ENCODE data around the gene IQGAP2. TPM values are rescaled to one million over a fixed set of nuclear protein-coding genes. Genes with fewer than 3 reads are reported as not detected.
"Not testable (repeated sequence)": the region's sequence is repeated elsewhere in the genome, so short reads cannot be mapped to it uniquely, and the experiment has no call there.

Gene IQGAP2
- total RNA-seq, 1 donor from 2014 or later = 0.16 TPM

- peak; percentile 79 for DNase-seq (ENCODE audit: low read depth)
These were observed 198.4 kb downstream of the IQGAP2 start for GRCh38 chr5:76601470-76601869.

- no peak for DNase-seq (ENCODE audit: low read depth)
These were observed 199.1 kb downstream of the IQGAP2 start for GRCh38 chr5:76602094-76602726.

GRCh38 chr5:76603991-76604390 is 200.9 kb downstream of the IQGAP2 start:
- DNase-seq (ENCODE audit: low read depth) = not testable (repeated sequence)

- peak; percentile 32 for DNase-seq (ENCODE audit: low read depth)
These were observed 201.8 kb downstream of the IQGAP2 start for GRCh38 chr5:76604838-76605237.

GRCh38 chr5:76606701-76607100 is 203.6 kb downstream of the IQGAP2 start:
- DNase-seq (ENCODE audit: low read depth) = no peak

GRCh38 chr5:76607353-76607871 is 204.3 kb downstream of the IQGAP2 start:
- no peak for DNase-seq (ENCODE audit: low read depth)

GRCh38 chr5:76608833-76609232 is 205.7 kb downstream of the IQGAP2 start:
- no peak for DNase-seq (ENCODE audit: low read depth)

- DNase-seq (ENCODE audit: low read depth) = no peak
These were observed 207.1 kb downstream of the IQGAP2 start for GRCh38 chr5:76610196-76610595.

- DNase-seq (ENCODE audit: low read depth) = no peak
These were observed 209.9 kb downstream of the IQGAP2 start for GRCh38 chr5:76612942-76613341.

GRCh38 chr5:76615759-76616158 is 212.7 kb downstream of the IQGAP2 start:
- no peak for DNase-seq (ENCODE audit: low read depth)

GRCh38 chr5:76616206-76616605 is 213.1 kb downstream of the IQGAP2 start:
- DNase-seq (ENCODE audit: low read depth) = no peak

GRCh38 chr5:76617229-76617628 is 214.1 kb downstream of the IQGAP2 start:
- no peak for DNase-seq (ENCODE audit: low read depth)

GRCh38 chr5:76617675-76618074 is 214.6 kb downstream of the IQGAP2 start:
- no peak for DNase-seq (ENCODE audit: low read depth)

GRCh38 chr5:76620166-76620565 is 217.1 kb downstream of the IQGAP2 start:
- no peak for DNase-seq (ENCODE audit: low read depth)

- no peak for DNase-seq (ENCODE audit: low read depth)
These were observed 219.0 kb downstream of the IQGAP2 start for GRCh38 chr5:76622076-76622475.

GRCh38 chr5:76622973-76623596 is 220.0 kb downstream of the IQGAP2 start, which contains the start of gene F2RL2:
F2RL2 (minus strand) TSS chr5:76623403; CDS start chr5:76623230, 173 bp downstream.
- DNase-seq (ENCODE audit: low read depth) = peak; percentile 36

GRCh38 chr5:76625087-76625815 is 222.2 kb downstream of the IQGAP2 start:
- no peak for DNase-seq (ENCODE audit: low read depth)

GRCh38 chr5:76626738-76627137 is 223.7 kb downstream of the IQGAP2 start:
- no peak for DNase-seq (ENCODE audit: low read depth)

GRCh38 chr5:76634661-76635060 is 231.6 kb downstream of the IQGAP2 start:
- DNase-seq (ENCODE audit: low read depth) = no peak

- DNase-seq (ENCODE audit: low read depth) = no peak
These were observed 234.4 kb downstream of the IQGAP2 start for GRCh38 chr5:76637490-76637889.

GRCh38 chr5:76638479-76638878 is 235.4 kb downstream of the IQGAP2 start:
- DNase-seq (ENCODE audit: low read depth) = no peak

GRCh38 chr5:76641514-76642120 is 238.5 kb downstream of the IQGAP2 start:
- DNase-seq (ENCODE audit: low read depth) = peak; percentile 70
